ENCODE data around the gene METRN.

Gene METRN

GRCh38 chr16:714558-715476 is at the start of gene METRN:
Gene METRN, plus strand, starts transcription at chr16:715118. Its CDS starts 172 bp downstream, at chr16:715290.
- Histone ChIP-seq H3K4me3 (ENCODE audit: low read length) (no peak within 1 kb of the TSS), H3K79me2 (ENCODE audit: low read length) (no peaks in the 10 kb centered on the region), H3K4me2 (ENCODE audit: low read length) (no peak within 1 kb of the TSS), H3K36me3 (replicated peaks; ENCODE audit: low read depth, low read length) (no peaks in the 10 kb centered on the region), H4K20me1 (ENCODE audit: insufficient read depth, low read length) (no peaks in the 10 kb centered on the region), H2AFZ (ENCODE audit: low read depth, low read length) (no peak within 1 kb of the TSS), H3K9me3 (ENCODE audit: insufficient read depth, low read length) (no peaks in the 10 kb centered on the region), H3K27me3 (ENCODE audit: low read depth, low read length) (peaks cover 12% of the 10 kb centered on the region), H3K9ac (ENCODE audit: low read length) (no peak within 1 kb of the TSS), H3K4me1 (ENCODE audit: low read length) (peaks cover 6% of the 10 kb centered on the region; the same call in 1 of the 2 replicates), H3K27ac (ENCODE audit: low read length) (no peak within 1 kb of the TSS)
- TF ChIP-seq CTCF (IDR thresholded peaks at IDR 0.05; ENCODE audit: low read depth, low read length): no peak
- TF ChIP-seq EZH2phosphoT487 (IDR thresholded peaks at IDR 0.05; ENCODE audit: low read depth): no peak

- Histone ChIP-seq H3K27me3 (ENCODE audit: low read depth, low read length) (no peaks in the 10 kb centered on the region), H4K20me1 (ENCODE audit: insufficient read depth, low read length) (no peaks in the 10 kb centered on the region), H3K36me3 (replicated peaks; ENCODE audit: low read depth, low read length) (peaks cover 15% of the 10 kb centered on the region), H3K4me3 (ENCODE audit: low read length) (no peak overlapping the region), H3K4me2 (ENCODE audit: low read length) (no peak overlapping the region), H3K9ac (ENCODE audit: low read length) (no peak overlapping the region), H3K27ac (ENCODE audit: low read length) (no peak overlapping the region), H3K79me2 (ENCODE audit: low read length) (peaks cover 21% of the 10 kb centered on the region), H2AFZ (ENCODE audit: low read depth, low read length) (no peak overlapping the region), H3K9me3 (ENCODE audit: insufficient read depth, low read length) (no peaks in the 10 kb centered on the region), H3K4me1 (ENCODE audit: low read length) (peaks cover 12% of the 10 kb centered on the region)
- TF ChIP-seq EZH2phosphoT487 (IDR thresholded peaks at IDR 0.05; ENCODE audit: low read depth) (no peak), CTCF (IDR thresholded peaks at IDR 0.05; ENCODE audit: low read depth, low read length) (no peak)
Observed at GRCh38 chr16:666572-666971, 48.3 kb upstream of the METRN start.

- Histone ChIP-seq H2AFZ (ENCODE audit: low read depth, low read length) (no peak overlapping the region), H3K9me3 (ENCODE audit: insufficient read depth, low read length) (no peaks in the 10 kb centered on the region), H3K4me3 (ENCODE audit: low read length) (peak overlapping the region; percentile 97), H3K27ac (ENCODE audit: low read length) (0 out of 2 replicates have a peak overlapping the region, but pooled peaks have one; percentile 0), H3K79me2 (ENCODE audit: low read length) (peaks cover 21% of the 10 kb centered on the region), H3K36me3 (replicated peaks; ENCODE audit: low read depth, low read length) (peaks cover 19% of the 10 kb centered on the region), H3K9ac (ENCODE audit: low read length) (peak overlapping the region; percentile 26; the same call in 1 of the 2 replicates), H3K4me1 (ENCODE audit: low read length) (peaks cover 12% of the 10 kb centered on the region), H3K27me3 (ENCODE audit: low read depth, low read length) (no peaks in the 10 kb centered on the region), H4K20me1 (ENCODE audit: insufficient read depth, low read length) (no peaks in the 10 kb centered on the region), H3K4me2 (ENCODE audit: low read length) (peak overlapping the region; percentile 63)
- TF ChIP-seq CTCF (IDR thresholded peaks at IDR 0.05; ENCODE audit: low read depth, low read length) (no peak), EZH2phosphoT487 (IDR thresholded peaks at IDR 0.05; ENCODE audit: low read depth) (no peak)
Observed at GRCh38 chr16:667113-667779, 47.7 kb upstream of the METRN start.
